ENCODE measurements around the gene ATP6V1F.

Gene ATP6V1F

GRCh38 chr7:128849804-128850490 lies 12.7 kb upstream of the ATP6V1F start:
- no peak for DNase-seq

DNA sequence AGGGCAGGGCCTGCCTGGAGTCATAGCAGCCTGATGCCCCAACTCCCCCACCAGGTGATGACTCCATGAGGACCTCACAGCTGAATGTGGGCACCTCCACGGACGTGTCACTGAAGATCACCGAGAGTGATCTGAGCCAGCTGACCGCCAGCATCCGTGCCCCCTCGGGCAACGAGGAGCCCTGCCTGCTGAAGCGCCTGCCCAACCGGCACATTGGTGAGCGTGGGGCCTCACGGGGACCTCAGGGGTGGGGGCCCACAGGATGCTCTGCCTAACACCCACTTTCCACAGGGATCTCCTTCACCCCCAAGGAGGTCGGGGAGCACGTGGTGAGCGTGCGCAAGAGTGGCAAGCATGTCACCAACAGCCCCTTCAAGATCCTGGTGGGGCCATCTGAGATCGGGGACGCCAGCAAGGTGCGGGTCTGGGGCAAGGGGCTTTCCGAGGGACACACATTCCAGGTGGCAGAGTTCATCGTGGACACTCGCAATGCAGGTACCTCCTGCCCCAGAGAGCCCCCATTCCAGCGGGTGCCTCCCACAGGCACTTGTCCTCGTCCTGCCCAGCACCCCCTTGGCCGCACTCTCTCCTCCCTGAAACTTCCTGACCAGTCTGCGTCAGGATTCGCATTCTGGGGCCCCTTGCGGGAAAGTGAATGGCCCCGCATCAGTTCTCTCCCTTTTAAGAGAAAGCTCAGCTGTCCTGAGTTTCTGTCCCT lies 10.0 kb upstream of the ATP6V1F start:
- no peak for DNase-seq

- no peak for DNase-seq
Observed at GRCh38 chr7:128853799-128854198, 8.9 kb upstream of the ATP6V1F start.

- no peak for DNase-seq
Observed at GRCh38 chr7:128854396-128854795, 8.3 kb upstream of the ATP6V1F start.

DNA sequence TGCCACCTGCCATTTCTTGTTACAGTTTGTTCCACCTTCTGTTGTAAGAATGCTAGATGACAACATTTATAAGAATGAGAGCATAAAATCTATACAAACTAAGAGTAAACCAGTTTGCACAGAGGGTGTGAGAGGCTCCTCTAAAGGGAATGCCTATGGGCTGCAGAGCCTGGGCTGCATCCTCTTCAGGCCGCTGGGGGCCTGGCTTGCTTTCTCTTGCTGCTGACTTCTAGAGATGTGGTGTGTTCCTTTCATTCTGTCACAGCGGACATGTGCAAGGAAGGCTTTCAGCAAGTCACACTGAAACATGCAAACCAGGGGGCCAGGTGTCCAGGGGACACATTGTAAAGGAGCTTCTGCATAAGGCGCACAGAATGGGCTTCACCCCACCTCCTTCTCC lies 7.1 kb upstream of the ATP6V1F start:
- DNase-seq: no peak

GRCh38 chr7:128856001-128856718 lies 6.5 kb upstream of the ATP6V1F start:
- DNase-seq: no peak

- no peak for DNase-seq
Observed at GRCh38 chr7:128858380-128859231, 4.0 kb upstream of the ATP6V1F start.

- DNase-seq: no peak
Observed at GRCh38 chr7:128859232-128860157, 3.2 kb upstream of the ATP6V1F start.

GRCh38 chr7:128860158-128861073 lies 2.2 kb upstream of the ATP6V1F start:
- DNase-seq: no peak

DNA sequence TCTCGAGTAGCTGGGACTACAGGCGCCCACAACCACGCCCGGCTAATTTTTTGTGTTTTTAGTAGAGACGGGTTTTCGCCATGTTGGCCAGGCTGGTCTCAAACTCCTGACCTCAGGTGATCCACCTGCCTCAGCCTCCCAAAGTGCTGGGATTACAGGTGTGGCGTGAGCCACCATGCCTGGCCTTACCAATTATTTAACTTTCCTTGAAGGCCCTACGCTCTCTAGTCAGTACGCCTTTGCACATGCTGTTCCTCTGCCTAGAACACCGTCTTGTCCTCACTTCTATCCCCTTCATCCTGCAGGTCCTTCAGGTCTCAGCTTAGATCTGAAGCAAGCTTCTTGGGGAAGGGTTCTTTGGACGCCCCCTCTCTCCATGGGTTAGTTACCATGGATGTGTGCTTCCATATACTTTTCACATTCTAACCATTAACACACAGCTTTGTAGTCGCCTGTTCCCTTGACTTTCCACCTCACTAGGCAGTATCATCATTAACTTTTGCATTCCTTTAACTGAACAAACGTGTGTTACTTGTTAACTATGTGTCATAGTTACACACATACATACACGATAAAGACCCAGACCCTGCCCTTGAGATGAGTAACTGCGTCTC lies 592 bp upstream of the ATP6V1F start:
- no peak for DNase-seq

DNA sequence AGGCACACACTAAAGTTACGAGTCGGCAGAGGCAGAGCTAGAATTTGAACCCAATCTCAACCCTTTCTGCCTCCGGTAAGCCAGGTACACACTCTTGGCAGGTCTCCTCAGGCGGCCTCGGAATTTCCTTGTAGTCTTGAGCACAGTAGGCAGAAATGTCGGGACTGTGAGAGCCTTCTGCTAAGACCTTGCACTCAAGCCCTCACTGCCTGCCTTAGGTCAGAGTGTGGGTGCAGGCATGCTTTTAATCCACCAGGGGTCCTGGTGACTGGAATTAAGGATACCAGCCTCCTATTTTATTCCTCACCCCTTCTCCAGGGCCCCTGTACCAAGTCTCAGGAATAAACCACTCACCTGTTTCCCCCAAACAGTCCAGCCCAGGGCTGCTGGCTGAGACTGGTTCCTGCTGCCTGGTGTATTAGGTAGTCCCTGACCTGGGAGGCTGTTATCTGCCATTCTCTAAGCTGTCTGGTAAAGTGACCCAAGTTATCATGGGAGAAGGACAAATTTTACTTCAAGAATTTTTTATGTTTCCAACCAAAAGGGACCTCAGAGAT lies 855 bp downstream of the ATP6V1F start:
- no peak for DNase-seq

- no peak for DNase-seq
Observed at GRCh38 chr7:128865303-128865702, 2.6 kb downstream of the ATP6V1F start.

DNA sequence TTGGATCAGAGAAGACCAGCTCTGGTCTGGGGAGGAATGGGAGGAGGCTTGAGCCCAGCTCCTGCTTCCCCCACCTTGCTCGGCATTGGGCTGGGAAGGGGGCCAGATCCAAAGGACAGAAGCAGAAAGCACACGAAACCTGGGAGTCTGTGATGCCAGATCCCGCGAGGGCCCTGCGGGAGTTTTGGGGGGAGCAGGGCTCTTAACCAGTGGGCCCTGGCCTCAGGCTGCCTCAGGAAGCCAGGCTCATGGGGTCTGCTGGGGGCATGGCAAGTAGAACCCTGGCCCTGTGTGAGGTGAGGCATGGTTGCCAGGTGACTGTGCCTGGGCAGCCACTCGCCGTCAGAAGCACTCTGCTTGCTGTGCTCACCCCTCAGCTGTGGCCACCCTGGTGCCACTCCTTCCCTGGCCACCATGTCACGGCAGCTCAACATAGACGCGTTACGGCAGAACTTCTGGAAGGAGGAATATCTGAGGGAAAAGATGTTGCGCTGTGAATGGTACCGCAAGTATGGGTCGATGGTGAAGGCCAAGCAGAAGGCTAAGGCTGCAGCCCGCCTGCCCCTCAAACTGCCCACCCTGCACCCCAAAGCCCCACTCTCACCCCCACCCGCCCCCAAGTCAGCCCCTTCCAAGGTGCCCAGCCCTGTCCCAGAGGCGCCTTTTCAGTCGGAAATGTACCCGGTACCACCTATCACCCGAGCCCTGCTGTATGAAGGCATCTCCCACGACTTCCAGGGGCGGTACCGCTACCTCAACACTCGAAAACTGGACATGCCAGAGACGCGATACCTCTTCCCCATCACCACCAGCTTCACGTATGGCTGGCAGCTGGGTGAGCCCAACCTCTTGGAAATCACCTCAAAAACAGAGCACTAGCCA lies 3.6 kb downstream of the ATP6V1F start:
- DNase-seq: no peak

DNA sequence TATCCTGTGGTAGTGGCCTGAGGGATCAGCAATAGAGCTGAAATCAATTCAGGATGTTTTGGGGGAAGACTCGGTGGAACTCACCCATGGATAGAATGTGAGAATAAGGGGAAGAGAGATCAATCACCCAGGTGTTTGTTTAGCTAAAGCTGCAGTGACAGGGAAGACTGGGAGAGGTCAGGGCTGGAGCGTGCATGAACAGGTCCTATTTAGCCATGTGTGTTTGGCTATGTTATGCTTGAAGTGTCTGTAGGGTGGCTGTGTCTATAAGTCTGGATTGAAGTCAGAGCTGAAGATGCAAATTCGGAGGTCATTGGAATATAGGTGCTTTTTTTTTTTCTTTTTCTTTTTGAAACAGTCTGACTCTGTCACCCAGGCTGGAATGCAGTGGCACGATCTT lies 4.6 kb downstream of the ATP6V1F start:
- no peak for DNase-seq

GRCh38 chr7:128867842-128868623 lies 5.4 kb downstream of the ATP6V1F start:
- DNase-seq: no peak

GRCh38 chr7:128868624-128869137 lies 6.0 kb downstream of the ATP6V1F start:
- DNase-seq: no peak

- no peak for DNase-seq
Observed at GRCh38 chr7:128869138-128869943, 6.7 kb downstream of the ATP6V1F start.
